Brain microvascular endothelial cell (primary cell): ENCODE results near the gene PPOX.

Experiments used
- DNase-seq: peaks from one replicate; pipeline ENCODE4 v3.0.0-alpha.2; 2020
- H3K27ac ChIP-seq: fragments of 250-450 bp; sonication (Bioruptor Pico); 2 replicates; pipeline ENCODE4 v1.5.1; 2020; ENCODE audit warnings: mild to moderate bottlenecking, moderate library complexity
- H3K27me3 ChIP-seq: fragments of 250-450 bp; sonication (Bioruptor Pico); replicated peaks from 2 replicates; pipeline ENCODE4 v1.5.1; 2020; ENCODE audit warnings: mild to moderate bottlenecking
- H3K36me3 ChIP-seq: fragments of 250-450 bp; sonication (Bioruptor Pico); replicated peaks from 2 replicates; pipeline ENCODE4 v1.5.1; 2020; ENCODE audit warnings: mild to moderate bottlenecking
- H3K4me3 ChIP-seq: 2 replicates; pipeline ENCODE4 v1.5.1; 2011; ENCODE audit warnings: low read depth, mild to moderate bottlenecking, control low read depth, low read length, moderate library complexity
- in situ Hi-C: cut with HindIII; loops from 2 replicates; pipeline ENCODE4 v1.10.0; 2017; ENCODE audit warnings: low sequenced_read_pairs, low pct_ligation_motif_present
- TF ChIP-seq, protein P1 (sequence below): IDR thresholded peaks from 2 replicates; pipeline ENCODE4 v1.5.1; 2011; ENCODE audit warnings: low read depth, mild to moderate bottlenecking, moderate library complexity, low read length, control low read depth, inconsistent platforms; ENCODE audit errors: missing control alignments

PPOX gene

GRCh38 chr1:161165742-161166668, at the start of gene PPOX:
PPOX (plus strand) TSS chr1:161166426; CDS start chr1:161166848, 422 bp downstream.
- Histone ChIP-seq H3K27ac (peak within 1 kb of the TSS; percentile 94), H3K36me3 (peaks cover 21% of the 10 kb centered on the region), H3K4me3 (peak within 1 kb of the TSS; percentile 79), H3K27me3 (no peaks in the 10 kb centered on the region)
- peak; percentile 99 for DNase-seq
- in situ Hi-C loops = no loop called here
- TF ChIP-seq, protein P1, sequence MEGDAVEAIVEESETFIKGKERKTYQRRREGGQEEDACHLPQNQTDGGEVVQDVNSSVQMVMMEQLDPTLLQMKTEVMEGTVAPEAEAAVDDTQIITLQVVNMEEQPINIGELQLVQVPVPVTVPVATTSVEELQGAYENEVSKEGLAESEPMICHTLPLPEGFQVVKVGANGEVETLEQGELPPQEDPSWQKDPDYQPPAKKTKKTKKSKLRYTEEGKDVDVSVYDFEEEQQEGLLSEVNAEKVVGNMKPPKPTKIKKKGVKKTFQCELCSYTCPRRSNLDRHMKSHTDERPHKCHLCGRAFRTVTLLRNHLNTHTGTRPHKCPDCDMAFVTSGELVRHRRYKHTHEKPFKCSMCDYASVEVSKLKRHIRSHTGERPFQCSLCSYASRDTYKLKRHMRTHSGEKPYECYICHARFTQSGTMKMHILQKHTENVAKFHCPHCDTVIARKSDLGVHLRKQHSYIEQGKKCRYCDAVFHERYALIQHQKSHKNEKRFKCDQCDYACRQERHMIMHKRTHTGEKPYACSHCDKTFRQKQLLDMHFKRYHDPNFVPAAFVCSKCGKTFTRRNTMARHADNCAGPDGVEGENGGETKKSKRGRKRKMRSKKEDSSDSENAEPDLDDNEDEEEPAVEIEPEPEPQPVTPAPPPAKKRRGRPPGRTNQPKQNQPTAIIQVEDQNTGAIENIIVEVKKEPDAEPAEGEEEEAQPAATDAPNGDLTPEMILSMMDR = peak; percentile 73

DNA sequence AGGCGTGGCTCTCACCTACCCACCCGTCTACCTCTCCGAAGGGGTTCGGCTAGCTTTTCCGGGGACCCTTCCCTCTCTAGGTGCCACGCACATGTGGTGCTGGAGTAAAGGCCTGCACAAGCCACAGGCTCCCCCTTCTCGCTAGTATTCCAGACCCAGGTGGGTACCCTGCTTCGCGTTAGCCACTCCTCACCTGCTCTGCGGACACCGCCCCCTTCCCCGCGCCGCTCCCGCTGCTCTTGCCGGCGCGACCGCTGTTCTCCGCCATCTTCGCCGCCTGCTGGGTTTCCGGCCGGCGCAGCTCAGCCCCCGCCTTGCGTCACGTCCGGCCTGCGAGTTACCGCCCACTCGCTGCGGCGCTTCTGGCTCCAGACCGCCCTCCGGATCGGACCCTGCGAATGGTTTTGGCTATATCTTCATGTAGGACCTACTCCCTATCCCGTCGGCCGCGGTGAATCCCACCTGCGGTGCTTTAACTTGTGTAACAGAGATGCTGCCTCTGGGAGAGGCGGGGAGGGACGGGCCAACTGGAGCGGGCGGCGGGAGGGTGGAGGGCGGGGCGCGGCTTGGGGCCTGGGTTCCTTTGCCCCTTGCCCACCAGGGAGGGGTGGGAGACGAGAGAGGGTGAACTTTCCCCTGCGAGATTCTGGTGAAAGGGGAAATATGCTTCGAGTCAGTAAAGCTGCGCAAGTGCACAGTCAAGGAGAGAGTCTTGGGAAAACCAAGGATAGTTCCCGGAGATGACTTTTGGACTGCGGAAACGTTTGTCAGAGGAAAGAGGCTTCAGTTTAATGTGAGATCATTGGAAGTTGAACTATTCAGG, 48.3 kb upstream of the PPOX start, which contains the start of the genes NIT1 and PFDN2:
NIT1 (plus strand) TSS at position 347 of the 823 bp plus-strand sequence; CDS start at position 419, 72 bp downstream.
PFDN2 (minus strand) TSS at position 279 of the 823 bp plus-strand sequence; CDS start at position 268, 11 bp downstream.
- in situ Hi-C loops = no loop called here
- peak; percentile 78 for DNase-seq
- H3K36me3 ChIP-seq = peaks cover 31% of the 10 kb centered on the region
- TF ChIP-seq, protein P1 = no peak
- H3K4me3 ChIP-seq = peak within 1 kb of the TSS; percentile 100
- no peaks in the 10 kb centered on the region for H3K27me3 ChIP-seq
- H3K27ac ChIP-seq = peak within 1 kb of the TSS; percentile 94

DNA sequence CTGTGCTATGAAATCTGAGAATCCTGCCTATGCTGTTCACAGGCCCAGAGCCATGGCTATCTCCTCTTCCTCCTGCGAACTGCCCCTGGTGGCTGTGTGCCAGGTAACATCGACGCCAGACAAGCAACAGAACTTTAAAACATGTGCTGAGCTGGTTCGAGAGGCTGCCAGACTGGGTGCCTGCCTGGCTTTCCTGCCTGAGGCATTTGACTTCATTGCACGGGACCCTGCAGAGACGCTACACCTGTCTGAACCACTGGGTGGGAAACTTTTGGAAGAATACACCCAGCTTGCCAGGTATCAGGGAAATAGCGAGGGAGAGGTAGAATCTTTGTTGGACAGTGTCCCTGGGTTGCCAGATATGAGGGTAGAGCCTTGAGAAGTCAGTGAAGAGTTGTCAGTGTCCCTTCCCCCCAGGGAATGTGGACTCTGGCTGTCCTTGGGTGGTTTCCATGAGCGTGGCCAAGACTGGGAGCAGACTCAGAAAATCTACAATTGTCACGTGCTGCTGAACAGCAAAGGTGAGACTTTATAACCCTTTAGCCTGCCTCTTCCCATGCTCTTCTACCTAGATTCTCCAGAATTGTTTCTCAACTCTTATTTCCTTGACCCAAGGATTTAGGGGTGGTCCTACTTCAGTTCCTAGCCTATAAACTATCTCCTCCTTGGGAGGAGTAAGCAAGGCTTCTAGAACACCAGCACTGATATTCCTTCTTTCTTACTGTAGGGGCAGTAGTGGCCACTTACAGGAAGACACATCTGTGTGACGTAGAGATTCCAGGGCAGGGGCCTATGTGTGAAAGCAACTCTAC, 46.9 kb upstream of the PPOX start:
- Histone ChIP-seq H3K27me3 (no peaks in the 10 kb centered on the region), H3K27ac (no peak overlapping the region), H3K4me3 (peak overlapping the region; percentile 12), H3K36me3 (peaks cover 43% of the 10 kb centered on the region)
- TF ChIP-seq, protein P1 = peak; percentile 62
- in situ Hi-C loops = no loop called here
- DNase-seq = peak; percentile 79

GRCh38 chr1:161121042-161121650, 45.1 kb upstream of the PPOX start:
- DNase-seq = no peak
- H3K27me3 ChIP-seq = no peaks in the 10 kb centered on the region
- TF ChIP-seq, protein P1 = no peak
- no peak overlapping the region for H3K4me3 ChIP-seq
- no peak overlapping the region for H3K27ac ChIP-seq
- H3K36me3 ChIP-seq = peaks cover 49% of the 10 kb centered on the region
- in situ Hi-C loops = no loop called here

DNA sequence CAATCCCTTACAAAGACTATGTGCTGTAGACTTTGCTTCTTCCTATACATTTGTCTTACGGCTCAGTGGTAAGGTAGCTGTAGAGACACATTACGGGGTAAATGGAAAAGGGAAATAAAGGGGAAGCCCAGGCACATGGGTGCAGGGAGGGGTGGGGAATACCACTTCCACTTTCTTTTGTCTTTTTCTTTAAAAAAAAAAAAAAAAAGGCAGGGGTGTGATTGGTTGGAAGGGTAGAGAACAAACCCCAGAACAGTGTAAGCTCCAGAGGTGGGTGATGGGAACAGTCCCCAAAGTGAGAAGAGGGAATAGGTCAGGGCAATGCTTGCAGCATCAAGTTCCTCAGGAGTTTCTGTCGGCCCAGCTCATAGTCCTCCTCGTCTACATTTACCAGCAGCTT, 44.4 kb upstream of the PPOX start:
- TF ChIP-seq, protein P1 = no peak
- in situ Hi-C loops = no loop called here
- Histone ChIP-seq H3K36me3 (peaks cover 54% of the 10 kb centered on the region), H3K27me3 (no peaks in the 10 kb centered on the region), H3K27ac (no peak overlapping the region), H3K4me3 (no peak overlapping the region)
- DNase-seq = no peak
